GM12878 (cell line): ENCODE results near the gene MAP4K2. TPM values are rescaled to one million over a fixed set of nuclear protein-coding genes. Genes with fewer than 3 reads are reported as not detected.
"Not testable (repeated sequence)": the region's sequence is repeated elsewhere in the genome, so short reads cannot be mapped to it uniquely, and the experiment has no call there.

Source experiments
- ATAC-seq: fragments of 200-7000 bp; cut with Tn5 transposase; 3 replicates; pipeline ENCODE4 v1.9.1; 2020; ENCODE audit warnings: mild to moderate bottlenecking, moderate library complexity
- BruUV-seq: library from RNA; stranded (reverse); fragments of 400-500 nt; replicated peaks from 2 replicates; lab custom pipeline; 2021; lab: Mats Ljungman, UMichigan
- CTCF ChIA-PET: fragments of 300-600 bp; sonication (Branson Sonifier 250); formaldehyde crosslinking; extraction: SDS; loops from one replicate; lab custom pipeline; 2021; ENCODE audit warnings: inconsistent platforms; lab: Yijun Ruan, JAX
- POLR2A ChIA-PET: fragments of 350-600 bp; formaldehyde crosslinking; extraction: SDS; loops from one replicate; lab custom pipeline; 2021; ENCODE audit warnings: inconsistent platforms; lab: Charles Lee
- RAD21 ChIA-PET: fragments of 300-600 bp; sonication (Branson Sonifier 250); formaldehyde crosslinking; loops from one replicate; lab custom pipeline; 2023; ENCODE audit warnings: antibody characterized with exemption; ENCODE audit not compliant: unreplicated experiment; lab: Charles Lee
- SMC1A ChIA-PET: fragments of 300-600 bp; sonication (Branson Sonifier 250); formaldehyde crosslinking; loops from one replicate; lab custom pipeline; 2023; ENCODE audit not compliant: unreplicated experiment, uncharacterized antibody; lab: Charles Lee
- DNase-seq: peaks from one replicate; pipeline ENCODE4 v3.0.0-alpha.2; 2011; ENCODE audit warnings: low read depth, low spot score
- FAIRE-seq: peaks from 3 replicates; lab custom pipeline; 2011; peaks lifted over from hg19 to GRCh38; lab: Jason Lieb, UNC
- H2AFZ ChIP-seq: 2 replicates; pipeline ENCODE4 v1.6.0; 2011; ENCODE audit warnings: low read depth, low read length, control low read depth; ENCODE audit not compliant: control insufficient read depth
- H3K27ac ChIP-seq: 2 replicates; pipeline ENCODE4 v1.5.1; 2011; ENCODE audit warnings: control low read depth; ENCODE audit not compliant: control insufficient read depth, insufficient read depth
- H3K27me3 ChIP-seq, 2 experiments: replicated peaks in 1 of 2; 2 replicates each; pipeline versions ENCODE4 v1.6.0 to v1.6.1; 2011; ENCODE audit warnings: low read length in 1 of 2; ENCODE audit not compliant: control insufficient read depth in 2 of 2, insufficient read depth in 2 of 2
- H3K36me3 ChIP-seq, 2 experiments: 2 replicates each; pipeline ENCODE4 v1.5.1; 2011; ENCODE audit warnings: low read length in 1 of 2; ENCODE audit not compliant: control insufficient read depth in 2 of 2, insufficient read depth in 2 of 2
- H3K4me1 ChIP-seq: 2 replicates; pipeline ENCODE4 v1.6.1; 2011; ENCODE audit warnings: mild to moderate bottlenecking, low read length, moderate library complexity, mixed read lengths; ENCODE audit not compliant: control insufficient read depth, insufficient read depth
- H3K4me2 ChIP-seq: 2 replicates; pipeline ENCODE4 v1.6.0; 2011; ENCODE audit warnings: control low read depth; ENCODE audit not compliant: control insufficient read depth, insufficient read depth
- H3K4me3 ChIP-seq: fragments of 200-600 bp; sonication (generic); 2 replicates; pipeline ENCODE4 v1.5.1; 2016
- H3K79me2 ChIP-seq: 2 replicates; pipeline ENCODE4 v1.6.0; 2011; ENCODE audit warnings: low read length; ENCODE audit not compliant: control insufficient read depth, insufficient read depth
- H3K9ac ChIP-seq: 2 replicates; pipeline ENCODE4 v1.8.0; 2011; ENCODE audit warnings: low read length, control low read depth, mixed read lengths; ENCODE audit not compliant: control insufficient read depth, insufficient read depth
- H3K9me3 ChIP-seq: replicated peaks from 3 replicates; pipeline ENCODE4 v1.5.1; 2011; ENCODE audit warnings: mild to moderate bottlenecking, low read length; ENCODE audit not compliant: control insufficient read depth, insufficient read depth
- H4K20me1 ChIP-seq: 2 replicates; pipeline ENCODE4 v1.6.0; 2011; ENCODE audit not compliant: control insufficient read depth, insufficient read depth
- BCL11A ChIP-seq: IDR thresholded peaks from 2 replicates; pipeline ENCODE4 v1.6.1; 2011; ENCODE audit warnings: low read depth, low read length
- BHLHE40 ChIP-seq, 2 experiments: fragments of 450-650 bp in 1 of 2; IDR thresholded peaks; 2 replicates each; pipeline ENCODE4 v1.6.1; 2011 to 2017; ENCODE audit warnings: low read depth in 2 of 2, borderline replicate concordance in 1 of 2, improper control_type of control experiment in 1 of 2, low read length in 1 of 2, mild to moderate bottlenecking in 1 of 2
- BRCA1 ChIP-seq: IDR thresholded peaks from 2 replicates; pipeline ENCODE4 v1.6.1; 2011; ENCODE audit warnings: low read depth, low read length, improper control_type of control experiment
- E4F1 ChIP-seq: fragments of 450-650 bp; IDR thresholded peaks from 2 replicates; pipeline ENCODE4 v1.6.1; 2018; ENCODE audit warnings: borderline replicate concordance, mild to moderate bottlenecking; ENCODE audit not compliant: partially characterized antibody
- EZH2 ChIP-seq: IDR thresholded peaks from 2 replicates; pipeline ENCODE4 v1.6.1; 2012; ENCODE audit warnings: low read depth, mild to moderate bottlenecking, control low read depth, inconsistent platforms, low read length, borderline replicate concordance; ENCODE audit not compliant: control insufficient read depth
- FOS ChIP-seq: IDR thresholded peaks from 3 replicates; pipeline ENCODE4 v1.6.1; 2011; ENCODE audit warnings: borderline replicate concordance; ENCODE audit not compliant: insufficient read length; ENCODE audit errors: extremely low read depth
- FOXM1 ChIP-seq: IDR thresholded peaks from 2 replicates; pipeline ENCODE4 v1.6.1; 2012; ENCODE audit warnings: low read depth, mild to moderate bottlenecking, inconsistent platforms, low read length, moderate library complexity
- HDAC2 ChIP-seq: fragments of 200-600 bp; sonication (generic); IDR thresholded peaks from 2 replicates; pipeline ENCODE4 v1.6.1; 2017
- IRF4 ChIP-seq: IDR thresholded peaks from 2 replicates; pipeline ENCODE4 v1.6.1; 2011; ENCODE audit warnings: low read depth, low read length
- TCF7 ChIP-seq: IDR thresholded peaks from 2 replicates; pipeline ENCODE4 v1.6.1; 2014; ENCODE audit warnings: antibody characterized with exemption, borderline replicate concordance
- ZSCAN29 ChIP-seq: fragments of 450-650 bp; IDR thresholded peaks from 2 replicates; pipeline ENCODE4 v1.6.1; 2017; ENCODE audit warnings: mild to moderate bottlenecking, moderate library complexity
- ZZZ3 ChIP-seq: IDR thresholded peaks from 2 replicates; pipeline ENCODE4 v1.6.1; 2011; ENCODE audit warnings: low read depth; ENCODE audit not compliant: control insufficient read depth, insufficient read length
- WGBS: methylation state at CpG from one replicate; pipeline ENCODE4 v1.1.6; 2016; ENCODE audit warnings: low lambda C conversion rate; ENCODE audit not compliant: insufficient replicate concordance, insufficient coverage; ENCODE audit errors: missing lambda C conversion rate; 5-methylcytosine and 5-hydroxymethylcytosine counted together
- in situ Hi-C: fragments of 300-500 bp; cut with MboI; formaldehyde crosslinking; loops from 9 replicates; pipeline ENCODE4 v1.14.3; 2018; ENCODE audit warnings: mixed read lengths
- intact Hi-C: fragments of 100-400 bp; cut with micrococcal nuclease; formaldehyde crosslinking; loops from one replicate; pipeline ENCODE4 v1.14.2; 2022; ENCODE audit not compliant: unreplicated experiment
- polyA plus RNA-seq, 11 experiments: library from polyadenylated mRNA; depleted of rRNA in 4 of 11; unstranded in 6 of 11; stranded (reverse) in 5 of 11; fragments of >200 nt; fragmentation: Nextera tagmentation in 4 of 11; fragmentation: Illumina TruSeq in 1 of 11; extraction: Ambion mirVana in 4 of 11; extraction: Trizol in 1 of 11; gene quantifications; 1 replicate in 1 of 11; 2 replicates in 10 of 11; pipeline versions ENCODE4 v1.2.1 to v1.2.3, GENCODE V29; 2011 to 2016; ENCODE audit warnings: inconsistent platforms in 2 of 11, missing spikeins in 2 of 11, low read depth in 1 of 11
- total RNA-seq, 4 experiments: library from RNA; depleted of rRNA in 3 of 4; stranded (reverse); fragments of >200 nt in 3 of 4; fragmentation: Illumina TruSeq in 1 of 4; extraction: Trizol in 1 of 4; gene quantifications; 2 replicates each; pipeline versions ENCODE4 v1.2.1 to v1.2.3, GENCODE V29; 2013 to 2021

MAP4K2 gene
- total and polyA plus RNA-seq, 10 of the 15 experiments (the other 5 are each of a cell fraction or from before 2014, with no cell fraction given) = 0.98 to 78.1 (median 48.9) TPM

DNA sequence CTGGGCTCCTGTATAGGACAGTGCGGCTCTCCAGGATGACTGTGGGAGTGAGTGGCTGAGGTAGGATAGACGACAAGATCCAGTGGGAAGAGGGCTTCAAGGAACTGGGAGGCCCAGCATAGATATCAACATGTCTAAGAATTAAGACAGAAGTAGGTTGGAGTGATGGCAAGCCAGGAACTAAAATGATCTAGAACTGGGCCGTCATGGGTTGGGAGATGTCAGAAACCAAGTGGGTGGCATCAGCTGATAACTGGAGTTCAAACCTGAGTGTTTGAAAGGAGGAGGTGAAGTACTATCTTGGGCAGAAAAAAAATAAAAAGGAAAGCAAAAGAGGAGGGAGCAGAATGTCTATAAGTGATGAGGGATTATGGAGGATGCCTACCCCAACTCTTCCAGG lies 14.5 kb upstream of the MAP4K2 start:
- TF ChIP-seq TCF7 (no peak), BCL11A (no peak), HDAC2 (no peak), ZZZ3 (no peak), FOS (no peak), E4F1 (no peak), BRCA1 (no peak), ZSCAN29 (no peak), IRF4 (no peak), EZH2 (no peak), BHLHE40 (IDR thresholded peaks at IDR 0.05; ENCODE audit: borderline replicate concordance in 1 of 2, low read depth in 2 of 2, low read length in 1 of 2) (no peak), FOXM1 (no peak)
- Histone ChIP-seq H3K9me3 (no peaks in the 10 kb centered on the region), H3K9ac (no peak overlapping the region), H3K4me2 (no peak overlapping the region), H3K79me2 (no peaks in the 10 kb centered on the region), H4K20me1 (no peaks in the 10 kb centered on the region), H2AFZ (no peak overlapping the region), H3K27me3 (no peaks in the 10 kb centered on the region), H3K27ac (no peak overlapping the region), H3K4me3 (no peak overlapping the region), H3K4me1 (peaks cover 18% of the 10 kb centered on the region), H3K36me3 (no peaks in the 10 kb centered on the region)
- SMC1A ChIA-PET = no interaction called here
- ATAC-seq = no peak
- no peak for FAIRE-seq
- DNase-seq = no peak
- POLR2A ChIA-PET = interaction anchor here (0.7 to 1.1 kb wide), 2 partner anchors 32 to 42 kb away, joined by 3 to 4 read pairs; no protein-coding TSS in a partner anchor
- CTCF ChIA-PET = interaction anchor here (1.0 kb wide), 1 partner anchor 36 kb away, joined by 5 read pairs; no protein-coding TSS in a partner anchor
- in situ Hi-C loops (no loop called here), intact Hi-C loops (no loop called here)
- RAD21 ChIA-PET = no interaction called here
- BruUV-seq = no TSS peak
- WGBS = 78% methylated on average over 3 of the region's 3 CpGs

DNA sequence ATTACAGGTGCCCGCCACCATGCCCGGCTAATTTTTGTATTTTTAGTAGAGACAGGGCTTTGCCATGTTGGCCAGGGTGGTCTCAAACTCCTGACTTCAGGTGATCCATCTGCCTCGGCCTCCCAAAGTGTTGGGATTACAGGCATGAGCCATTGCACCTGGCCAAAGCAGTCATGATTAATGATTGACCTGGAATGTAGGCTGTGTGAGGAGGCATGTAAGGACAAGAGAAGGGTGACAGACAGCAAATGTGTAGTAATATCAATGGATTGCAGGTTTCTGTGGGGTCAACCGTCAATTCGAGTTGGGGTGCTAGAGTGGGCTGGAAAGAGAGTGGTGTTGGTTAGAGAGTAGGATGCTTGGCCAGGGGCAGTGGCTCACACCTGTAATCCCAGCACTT lies 12.4 kb upstream of the MAP4K2 start:
- H3K9me3 ChIP-seq, in situ Hi-C loops, H2AFZ ChIP-seq, H3K27ac ChIP-seq, H3K36me3 ChIP-seq, FAIRE-seq, H3K4me3 ChIP-seq, H3K27me3 ChIP-seq, H3K9ac ChIP-seq, DNase-seq, H4K20me1 ChIP-seq, ATAC-seq, BruUV-seq, H3K79me2 ChIP-seq, H3K4me2 ChIP-seq: not testable (repeated sequence)
- ChIA-PET SMC1A (interaction anchor here (0.6 to 0.9 kb wide), 2 partner anchors 17 to 69 kb away, joined by 3 to 4 read pairs; no protein-coding TSS in a partner anchor), CTCF (interaction anchor here (1.2 to 4.4 kb wide), 4 partner anchors 28 to 197 kb away, joined by 3 to 19 read pairs (median 4); no protein-coding TSS in a partner anchor), RAD21 (interaction anchor here (1.2 kb wide), 1 partner anchor 33 kb away, joined by 3 read pairs; no protein-coding TSS in a partner anchor), POLR2A (interaction anchor here (0.6 to 2.0 kb wide), 3 partner anchors 9 to 388 kb away, joined by 3 to 7 read pairs (median 3); partner anchors contain the start of gene SF1)
- intact Hi-C loops = loop anchor here (2.0 kb wide), 1 partner anchor 73 kb away; no protein-coding TSS in a partner anchor
- H3K4me1 ChIP-seq = peaks cover 18% of the 10 kb centered on the region
- 60% methylated on average over 5 of the region's 5 CpGs for WGBS
